ENCODE results near the gene SLC40A1. TPM values are rescaled to one million over a fixed set of nuclear protein-coding genes. Genes with fewer than 3 reads are reported as not detected.

Gene SLC40A1
- total RNA-seq, 4 donors from 2014 or later = 115 to 285 (median 133) TPM

- no peak for TF ChIP-seq POLR2A (IDR thresholded peaks at IDR 0.05)
- TF ChIP-seq CTCF (IDR thresholded peaks at IDR 0.05) = no peak
- intact Hi-C loops (cut with DNase I) = no loop called here
- no peaks in the 10 kb centered on the region for H3K4me1 ChIP-seq
- H3K27me3 ChIP-seq = no peaks in the 10 kb centered on the region
- no peaks in the 10 kb centered on the region for H3K9me3 ChIP-seq
- no peak overlapping the region for H3K4me3 ChIP-seq (replicated peaks in 1 of 3)
- no peaks in the 10 kb centered on the region for H3K36me3 ChIP-seq
- no peak overlapping the region for H3K27ac ChIP-seq
- WGBS, 2 donors = 41 to 47% methylated on average over 1 of the region's 1 CpG
- DNase-seq = no peak
Observed at GRCh38 chr2:189592353-189592984, 11.9 kb upstream of the SLC40A1 start.

- intact Hi-C loops (cut with DNase I) = loop anchor here (10.0 kb wide), 1 partner anchor 47 kb away; no protein-coding TSS in a partner anchor
Observed at GRCh38 chr2:189587780-189588179, 7.2 kb upstream of the SLC40A1 start.

GRCh38 chr2:189585226-189585756, 4.7 kb upstream of the SLC40A1 start:
- TF ChIP-seq POLR2A (IDR thresholded peaks at IDR 0.05) (no peak), CTCF (IDR thresholded peaks at IDR 0.05) (no peak)
- 89 to 91% methylated on average over 4 of the region's 4 CpGs for WGBS, 2 donors
- intact Hi-C loops (cut with DNase I) = loop anchor here (10.0 kb wide), 1 partner anchor 50 kb away; no protein-coding TSS in a partner anchor

More at GRCh38 chr2:189587780-189588179, 7.2 kb upstream of the SLC40A1 start:
- no peaks in the 10 kb centered on the region for H3K36me3 ChIP-seq
- H3K4me3 ChIP-seq (replicated peaks in 1 of 3) = no peak overlapping the region
- no peaks in the 10 kb centered on the region for H3K4me1 ChIP-seq
- DNase-seq = peak in 1 of 2 donors; percentile 19
- no peak for TF ChIP-seq CTCF (IDR thresholded peaks at IDR 0.05)
- TF ChIP-seq POLR2A (IDR thresholded peaks at IDR 0.05) = no peak
- H3K9me3 ChIP-seq = no peaks in the 10 kb centered on the region
- H3K27me3 ChIP-seq = no peaks in the 10 kb centered on the region
- H3K27ac ChIP-seq = no peak overlapping the region
- WGBS, 2 donors = 40 to 50% methylated on average over 4 of the region's 4 CpGs

GRCh38 chr2:189584686-189585085, 4.1 kb upstream of the SLC40A1 start:
- Histone ChIP-seq H3K4me3 (replicated peaks in 1 of 3) (no peak overlapping the region), H3K36me3 (no peaks in the 10 kb centered on the region), H3K4me1 (peaks cover 0 to 8% of the 10 kb centered on the region in 2 donors), H3K27me3 (no peaks in the 10 kb centered on the region), H3K27ac (no peak overlapping the region), H3K9me3 (no peaks in the 10 kb centered on the region)
- no peak for DNase-seq
- TF ChIP-seq CTCF (IDR thresholded peaks at IDR 0.05) = no peak
- no peak for TF ChIP-seq POLR2A (IDR thresholded peaks at IDR 0.05)
- intact Hi-C loops (cut with DNase I) = loop anchor here (10.0 kb wide), 1 partner anchor 50 kb away; no protein-coding TSS in a partner anchor

More at GRCh38 chr2:189585226-189585756, 4.7 kb upstream of the SLC40A1 start:
- Histone ChIP-seq H3K9me3 (no peaks in the 10 kb centered on the region), H3K4me1 (peaks cover 0 to 7% of the 10 kb centered on the region in 2 donors), H3K4me3 (replicated peaks in 1 of 3) (no peak overlapping the region), H3K36me3 (no peaks in the 10 kb centered on the region), H3K27me3 (no peaks in the 10 kb centered on the region), H3K27ac (no peak overlapping the region)
- DNase-seq = no peak

Data from thyroid gland (tissue), 4 donors.